CD4-positive, alpha-beta T cell (primary cell): ENCODE measurements around the gene TNS1. TPM values are rescaled to one million over a fixed set of nuclear protein-coding genes. Genes with fewer than 3 reads are reported as not detected.

Experiments
- ATAC-seq: fragments of 200-7000 bp; cut with Tn5 transposase; one replicate; pipeline ENCODE4 v1.10.0; 2022; ENCODE audit warnings: mild to moderate bottlenecking; ENCODE audit not compliant: poor library complexity
- CTCF ChIA-PET: fragments of 350-600 bp; sonication (Branson Sonifier 250); formaldehyde crosslinking; loops from one replicate; lab custom pipeline; 2021; ENCODE audit warnings: antibody characterized with exemption, inconsistent platforms; lab: Charles Lee
- POLR2A ChIA-PET: fragments of 350-600 bp; sonication (Branson Sonifier 250); formaldehyde crosslinking; loops from one replicate; lab custom pipeline; 2021; ENCODE audit warnings: antibody characterized with exemption, inconsistent platforms; lab: Charles Lee
- DNase-seq, 14 experiments: peaks; one replicate each; pipeline ENCODE4 v3.0.0-alpha.2; 2013 to 2020; ENCODE audit warnings: mixed read lengths in 2 of 14
- H3K27ac ChIP-seq, 2 donors: one replicate each; pipeline versions ENCODE4 v1.5.1 to v1.7.0; 2013; ENCODE audit warnings: low read length in 2 of 2, low read depth in 1 of 2, mild to moderate bottlenecking in 1 of 2
- H3K27me3 ChIP-seq, 2 experiments: 1 replicate in 1 of 2; 2 replicates in 1 of 2; pipeline versions ENCODE4 v1.6.1 to v1.7.0; 2013; ENCODE audit warnings: low read length in 2 of 2, control low read depth in 1 of 2, mild to moderate bottlenecking in 1 of 2, moderate library complexity in 1 of 2; ENCODE audit not compliant: insufficient read depth in 2 of 2, control insufficient read depth in 1 of 2
- H3K36me3 ChIP-seq: one replicate; pipeline ENCODE4 v1.6.1; 2013; ENCODE audit warnings: low read length, control low read depth; ENCODE audit not compliant: insufficient read depth
- H3K4me1 ChIP-seq: one replicate; pipeline ENCODE4 v1.6.1; 2013; ENCODE audit warnings: low read length, control low read depth; ENCODE audit not compliant: insufficient read depth
- H3K4me3 ChIP-seq: one replicate; pipeline ENCODE4 v1.5.1; 2013; ENCODE audit warnings: mild to moderate bottlenecking, low read length, moderate library complexity
- H3K9me3 ChIP-seq, 2 experiments: 1 replicate in 1 of 2; 2 replicates in 1 of 2; pipeline versions ENCODE4 v1.6.1 to v1.7.0; 2013; ENCODE audit warnings: low read length in 2 of 2, mild to moderate bottlenecking in 2 of 2, control low read depth in 1 of 2, moderate library complexity in 1 of 2; ENCODE audit not compliant: control insufficient read depth in 1 of 2, insufficient read depth in 1 of 2
- H3K27ac Mint-ChIP-seq: one replicate; pipeline ENCODE4 v1.8.0; 2020; ENCODE audit warnings: mixed read lengths
- H3K27me3 Mint-ChIP-seq: one replicate; pipeline ENCODE4 v1.8.0; 2021; ENCODE audit warnings: mixed read lengths
- H3K36me3 Mint-ChIP-seq: one replicate; pipeline ENCODE4 v1.8.0; 2021; ENCODE audit warnings: low read depth, mixed read lengths
- H3K4me1 Mint-ChIP-seq: one replicate; pipeline ENCODE4 v1.8.0; 2021; ENCODE audit warnings: low read depth, mixed read lengths
- H3K4me3 Mint-ChIP-seq: one replicate; pipeline ENCODE4 v1.8.0; 2020; ENCODE audit warnings: mild to moderate bottlenecking, mixed read lengths
- H3K9me3 Mint-ChIP-seq: one replicate; pipeline ENCODE4 v1.8.0; 2020; ENCODE audit warnings: mixed read lengths
- CTCF ChIP-seq: fragments of 200-600 bp; IDR thresholded peaks from one replicate; pipeline ENCODE4 v1.8.0; 2022; ENCODE audit warnings: antibody characterized with exemption, mild to moderate bottlenecking
- intact Hi-C, 2 experiments: fragments of 100-400 bp; cut with DNase I in 1 of 2; cut with micrococcal nuclease in 1 of 2; formaldehyde crosslinking; loops; one replicate each; pipeline versions ENCODE4 v1.15.1 to v1.9.0; 2023 to 2025; cut with DNase I, micrococcal nuclease
- total RNA-seq, 174 experiments: library from RNA in 2 of 174; stranded (reverse) in 2 of 174; gene quantifications; one replicate each; pipeline ENCODE4 v1.2.3 and lab custom pipeline; 2021 to 2026

TNS1 gene
- total RNA-seq, 2 experiments from 2014 or later: 0.25 to 0.34 TPM

GRCh38 chr2:217956586-217957457, 46.0 kb downstream of the TNS1 start:
- Histone ChIP-seq H3K4me1 (no peaks in the 10 kb centered on the region), H3K9me3 (no peaks in the 10 kb centered on the region), H3K36me3 (no peaks in the 10 kb centered on the region), H3K4me3 (no peak overlapping the region), H3K27me3 (peaks cover 3 to 5% of the 10 kb centered on the region in 2 experiments), H3K27ac (no peak overlapping the region)
- H3K36me3 Mint-ChIP-seq: no peaks in the 10 kb centered on the region
- no peaks in the 10 kb centered on the region for H3K9me3 Mint-ChIP-seq
- CTCF ChIA-PET: no interaction called here
- no peak for TF ChIP-seq CTCF
- peaks cover 5% of the 10 kb centered on the region for H3K27me3 Mint-ChIP-seq
- DNase-seq: no peak
- H3K4me1 Mint-ChIP-seq: no peaks in the 10 kb centered on the region
- H3K4me3 Mint-ChIP-seq: no peak overlapping the region
- ATAC-seq: no peak
- H3K27ac Mint-ChIP-seq: no peak overlapping the region
- intact Hi-C loops: no loop called here
- POLR2A ChIA-PET: no interaction called here

GRCh38 chr2:217955881-217956493, 46.8 kb downstream of the TNS1 start:
- no peak for TF ChIP-seq CTCF
- Histone ChIP-seq H3K4me1 (no peaks in the 10 kb centered on the region), H3K36me3 (no peaks in the 10 kb centered on the region), H3K27me3 (peaks cover 3 to 5% of the 10 kb centered on the region in 2 experiments), H3K9me3 (no peaks in the 10 kb centered on the region), H3K27ac (no peak overlapping the region), H3K4me3 (no peak overlapping the region)
- no peaks in the 10 kb centered on the region for H3K9me3 Mint-ChIP-seq
- no peaks in the 10 kb centered on the region for H3K36me3 Mint-ChIP-seq
- H3K27ac Mint-ChIP-seq: no peak overlapping the region
- H3K4me3 Mint-ChIP-seq: no peak overlapping the region
- CTCF ChIA-PET: no interaction called here
- H3K4me1 Mint-ChIP-seq: no peaks in the 10 kb centered on the region
- intact Hi-C loops: no loop called here
- peaks cover 5% of the 10 kb centered on the region for H3K27me3 Mint-ChIP-seq
- POLR2A ChIA-PET: no interaction called here
- ATAC-seq (no peak), DNase-seq (no peak)

GRCh38 chr2:217954971-217955740, 47.6 kb downstream of the TNS1 start:
- Mint-ChIP-seq H3K27ac (no peak overlapping the region), H3K4me3 (no peak overlapping the region), H3K9me3 (no peaks in the 10 kb centered on the region), H3K36me3 (no peaks in the 10 kb centered on the region), H3K4me1 (no peaks in the 10 kb centered on the region), H3K27me3 (peaks cover 5% of the 10 kb centered on the region)
- Histone ChIP-seq H3K4me1 (no peaks in the 10 kb centered on the region), H3K36me3 (no peaks in the 10 kb centered on the region), H3K27me3 (peaks cover 3 to 5% of the 10 kb centered on the region in 2 experiments), H3K9me3 (no peaks in the 10 kb centered on the region), H3K4me3 (no peak overlapping the region), H3K27ac (no peak overlapping the region)
- DNase-seq: no peak
- ChIA-PET POLR2A (no interaction called here), CTCF (no interaction called here)
- TF ChIP-seq CTCF: no peak
- ATAC-seq: no peak
- intact Hi-C loops: no loop called here
